HG03469 (cell line): ENCODE results near the gene ALDH6A1.

Experiments
- ATAC-seq: cut with Tn5 transposase; IDR thresholded peaks from one replicate; pipeline ENCODE4 v1.9.1; 2021; ENCODE audit warnings: mild to moderate bottlenecking, moderate library complexity, moderate number of reproducible peaks; ENCODE audit not compliant: unreplicated experiment

The ALDH6A1 gene

GRCh38 chr14:74049876-74050495 is 34.3 kb downstream of the ALDH6A1 start:
- no peak for ATAC-seq

GRCh38 chr14:74048281-74048680 is 36.0 kb downstream of the ALDH6A1 start:
- ATAC-seq: no peak

GRCh38 chr14:74045522-74045921 is 38.7 kb downstream of the ALDH6A1 start:
- no peak for ATAC-seq

GRCh38 chr14:74042296-74042695 is 42.0 kb downstream of the ALDH6A1 start:
- ATAC-seq: no peak

- ATAC-seq: no peak
Observed at GRCh38 chr14:74038020-74038859, 46.0 kb downstream of the ALDH6A1 start.

GRCh38 chr14:74035556-74035955 is 48.7 kb downstream of the ALDH6A1 start:
- no peak for ATAC-seq

GRCh38 chr14:74034572-74034971 is 49.7 kb downstream of the ALDH6A1 start:
- no peak for ATAC-seq

- no peak for ATAC-seq
Observed at GRCh38 chr14:74029136-74029535, 55.1 kb downstream of the ALDH6A1 start.

GRCh38 chr14:74022346-74022745 is 61.9 kb downstream of the ALDH6A1 start:
- no peak for ATAC-seq

- ATAC-seq: no peak
Observed at GRCh38 chr14:74019408-74020137, 64.7 kb downstream of the ALDH6A1 start.

- peak; percentile 61 for ATAC-seq
Observed at GRCh38 chr14:74018586-74019407, 65.5 kb downstream of the ALDH6A1 start, which contains the start of the genes BBOF1 and ENTPD5. Gene BBOF1, plus strand, starts transcription at chr14:74019349. Its CDS starts 130 bp downstream, at chr14:74019479. Gene ENTPD5, minus strand, starts transcription at chr14:74019288. Its CDS starts 31,186 bp downstream, at chr14:73988102.

- no peak for ATAC-seq
Observed at GRCh38 chr14:74018174-74018585, 66.1 kb downstream of the ALDH6A1 start.

- ATAC-seq: no peak
Observed at GRCh38 chr14:74015963-74016362, 68.3 kb downstream of the ALDH6A1 start.

GRCh38 chr14:74015176-74015575 is 69.1 kb downstream of the ALDH6A1 start:
- no peak for ATAC-seq

- ATAC-seq: no peak
Observed at GRCh38 chr14:74014299-74014698, 70.0 kb downstream of the ALDH6A1 start.

GRCh38 chr14:74008843-74009499 is 75.3 kb downstream of the ALDH6A1 start:
- no peak for ATAC-seq
